Astrocyte (in vitro differentiated cells and primary cell): ENCODE data around the gene XRCC5. TPM values are rescaled to one million over a fixed set of nuclear protein-coding genes. Genes with fewer than 3 reads are reported as not detected.

Experiments used
- DNase-seq: peaks from one replicate; pipeline ENCODE4 v3.0.0-alpha.2; 2010; ENCODE audit warnings: low read depth
- FAIRE-seq: peaks from 2 replicates; lab custom pipeline; 2011; peaks lifted over from hg19 to GRCh38; lab: Jason Lieb, UNC
- H2AFZ ChIP-seq: 2 replicates; pipeline ENCODE4 v1.6.0; 2012; ENCODE audit warnings: low read depth, low read length, inconsistent platforms
- H3K27ac ChIP-seq: 2 replicates; pipeline ENCODE4 v1.5.1; 2011; ENCODE audit warnings: low read depth, low read length, inconsistent platforms
- H3K27me3 ChIP-seq: 2 replicates; pipeline ENCODE4 v1.6.0; 2011; ENCODE audit warnings: low read length, inconsistent platforms; ENCODE audit not compliant: insufficient read depth
- H3K36me3 ChIP-seq: 2 replicates; pipeline ENCODE4 v1.5.1; 2011; ENCODE audit warnings: low read length, inconsistent platforms; ENCODE audit not compliant: insufficient read depth
- H3K4me1 ChIP-seq: 2 replicates; pipeline ENCODE4 v1.5.1; 2011; ENCODE audit warnings: low read length, inconsistent platforms; ENCODE audit not compliant: insufficient read depth
- H3K4me2 ChIP-seq: 2 replicates; pipeline ENCODE4 v1.6.0; 2012; ENCODE audit warnings: low read length, inconsistent platforms
- H3K4me3 ChIP-seq: 2 replicates; pipeline ENCODE4 v1.5.1; 2011; ENCODE audit warnings: low read depth, mild to moderate bottlenecking, low read length, inconsistent platforms; ENCODE audit not compliant: insufficient read depth
- H3K79me2 ChIP-seq: 2 replicates; pipeline ENCODE4 v1.6.0; 2012; ENCODE audit warnings: mild to moderate bottlenecking, low read length, inconsistent platforms; ENCODE audit not compliant: insufficient read depth
- H3K9ac ChIP-seq: 2 replicates; pipeline ENCODE4 v1.6.0; 2012; ENCODE audit warnings: mild to moderate bottlenecking, low read length, inconsistent platforms
- H3K9me3 ChIP-seq: 2 replicates; pipeline ENCODE4 v1.5.1; 2012; ENCODE audit warnings: low read depth, mild to moderate bottlenecking, low read length, inconsistent platforms; ENCODE audit not compliant: insufficient read depth
- H4K20me1 ChIP-seq: 2 replicates; pipeline ENCODE4 v1.6.0; 2012; ENCODE audit warnings: low read length, inconsistent platforms; ENCODE audit not compliant: insufficient read depth
- H3K27ac Mint-ChIP-seq: one replicate; pipeline ENCODE4 v1.8.0; 2021; ENCODE audit warnings: mild to moderate bottlenecking, mixed read lengths; ENCODE audit not compliant: unreplicated experiment
- H3K27me3 Mint-ChIP-seq: one replicate; pipeline ENCODE4 v1.8.0; 2021; ENCODE audit warnings: low read depth, mixed read lengths; ENCODE audit not compliant: unreplicated experiment
- H3K36me3 Mint-ChIP-seq: one replicate; pipeline ENCODE4 v1.8.0; 2021; ENCODE audit warnings: low read depth, mixed read lengths; ENCODE audit not compliant: unreplicated experiment
- H3K4me1 Mint-ChIP-seq: one replicate; pipeline ENCODE4 v1.8.0; 2021; ENCODE audit warnings: low read depth, mixed read lengths; ENCODE audit not compliant: unreplicated experiment
- H3K4me3 Mint-ChIP-seq: one replicate; pipeline ENCODE4 v1.8.0; 2021; ENCODE audit warnings: mild to moderate bottlenecking, moderate library complexity, mixed read lengths; ENCODE audit not compliant: unreplicated experiment
- H3K9me3 Mint-ChIP-seq: one replicate; pipeline ENCODE4 v1.8.0; 2021; ENCODE audit warnings: mild to moderate bottlenecking, mixed read lengths; ENCODE audit not compliant: unreplicated experiment
- CTCF ChIP-seq: IDR thresholded peaks from 2 replicates; pipeline ENCODE4 v1.5.1; 2011; ENCODE audit warnings: low read depth, mild to moderate bottlenecking, inconsistent platforms, low read length, moderate library complexity; ENCODE audit not compliant: insufficient read depth
- EZH2 ChIP-seq: IDR thresholded peaks from 2 replicates; pipeline ENCODE4 v1.6.1; 2012; ENCODE audit warnings: mild to moderate bottlenecking, low read length, inconsistent platforms; ENCODE audit not compliant: insufficient read depth
- total RNA-seq: library from RNA; stranded (reverse); gene quantifications from 2 replicates; pipeline ENCODE4 v1.2.1, GENCODE V29; 2021

XRCC5 gene
- total RNA-seq, 1 donor from 2014 or later = 249 TPM

GRCh38 chr2:216188559-216188850, 79.4 kb downstream of the XRCC5 start:
- Histone ChIP-seq H3K9ac (no peak overlapping the region), H3K4me3 (no peak overlapping the region), H3K27me3 (no peaks in the 10 kb centered on the region), H3K9me3 (no peaks in the 10 kb centered on the region), H3K4me1 (peaks cover 27% of the 10 kb centered on the region), H3K36me3 (peaks cover 20% of the 10 kb centered on the region), H3K27ac (no peak overlapping the region), H3K79me2 (peaks cover 84% of the 10 kb centered on the region), H3K4me2 (peak overlapping the region; percentile 31), H2AFZ (no peak overlapping the region), H4K20me1 (peaks cover 51% of the 10 kb centered on the region)
- no peaks in the 10 kb centered on the region for H3K9me3 Mint-ChIP-seq
- H3K36me3 Mint-ChIP-seq = peaks cover 13% of the 10 kb centered on the region
- FAIRE-seq (no peak), DNase-seq (no peak)
- TF ChIP-seq CTCF = no peak
- TF ChIP-seq EZH2 = no peak
- H3K27me3 Mint-ChIP-seq = no peaks in the 10 kb centered on the region
- no peak overlapping the region for H3K27ac Mint-ChIP-seq
- H3K4me3 Mint-ChIP-seq = no peak overlapping the region
- peaks cover 46% of the 10 kb centered on the region for H3K4me1 Mint-ChIP-seq

GRCh38 chr2:216188956-216189355, 79.8 kb downstream of the XRCC5 start:
- peaks cover 13% of the 10 kb centered on the region for H3K36me3 Mint-ChIP-seq

More at GRCh38 chr2:216188956-216189355, 79.8 kb downstream of the XRCC5 start:
- Histone ChIP-seq H3K27me3 (no peaks in the 10 kb centered on the region), H4K20me1 (peaks cover 47% of the 10 kb centered on the region), H3K79me2 (peaks cover 84% of the 10 kb centered on the region), H3K4me1 (peaks cover 27% of the 10 kb centered on the region), H3K27ac (peak overlapping the region; percentile 27), H3K9me3 (no peaks in the 10 kb centered on the region), H3K4me2 (peak overlapping the region; percentile 31), H2AFZ (no peak overlapping the region), H3K36me3 (peaks cover 24% of the 10 kb centered on the region), H3K4me3 (no peak overlapping the region), H3K9ac (peak overlapping the region; percentile 19)
- Mint-ChIP-seq H3K27ac (no peak overlapping the region), H3K27me3 (no peaks in the 10 kb centered on the region), H3K4me3 (no peak overlapping the region), H3K4me1 (peaks cover 42% of the 10 kb centered on the region), H3K9me3 (no peaks in the 10 kb centered on the region)
- TF ChIP-seq CTCF (no peak), EZH2 (no peak)
- DNase-seq (no peak), FAIRE-seq (peak; percentile 91)
